ENCODE results near the gene SELPLG.

DNA sequence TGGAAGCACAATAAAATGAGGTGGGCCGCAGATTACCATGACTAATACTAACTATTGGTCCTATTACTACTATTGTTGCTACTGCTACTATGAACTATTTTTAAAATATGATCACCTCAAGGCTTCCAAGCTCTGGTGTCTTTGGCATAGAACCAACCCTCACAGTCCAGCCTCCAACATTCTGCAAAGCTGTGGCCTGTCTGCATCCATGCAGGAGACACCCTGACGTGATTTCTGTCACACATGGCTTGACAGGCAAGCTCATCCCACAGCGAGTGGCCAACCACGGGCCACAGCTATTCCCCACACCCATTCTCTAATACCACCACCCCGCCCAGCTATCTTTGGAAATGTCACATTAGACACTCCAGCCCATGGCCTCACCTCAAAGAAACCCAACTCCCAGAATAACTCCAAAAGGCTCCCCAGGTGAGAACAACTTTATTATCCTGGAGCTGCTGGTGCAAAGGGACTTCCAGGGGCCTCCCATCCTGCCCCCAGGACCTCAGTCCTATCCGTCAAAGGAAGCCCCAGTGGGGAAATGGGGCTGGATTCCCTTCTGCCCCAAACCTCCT, 56.9 kb downstream of the SELPLG start:
- no peak for TF ChIP-seq GATA2 (IDR thresholded peaks at IDR 0.05; ENCODE audit: low read depth, low read length)
- no peak for TF ChIP-seq GATA3 (IDR thresholded peaks at IDR 0.05; ENCODE audit: low read depth, low read length)

Measured in SH-SY5Y (cell line).